ENCODE results near the gene NAALAD2.

- TF ChIP-seq CTCF (IDR thresholded peaks at IDR 0.05) (no peak), POLR2A (IDR thresholded peaks at IDR 0.05) (peak; percentile 92)
These were observed 88.2 kb downstream of the NAALAD2 start, which contains the start of gene CHORDC1 for GRCh38 chr11:90222459-90223247.
